H1 (cell line): ENCODE measurements around the gene ZNF423. TPM values are rescaled to one million over a fixed set of nuclear protein-coding genes. Genes with fewer than 3 reads are reported as not detected.

ENCODE experiments used
- CTCF ChIA-PET: fragments of 300-600 bp; sonication (Branson Sonifier 250); formaldehyde crosslinking; loops from one replicate; lab custom pipeline; 2021; ENCODE audit not compliant: partially characterized antibody; lab: Charles Lee
- POLR2A ChIA-PET: fragments of 300-600 bp; sonication (Branson Sonifier 250); formaldehyde crosslinking; loops from one replicate; lab custom pipeline; 2021; ENCODE audit warnings: inconsistent platforms; ENCODE audit not compliant: partially characterized antibody; lab: Charles Lee
- DNase-seq, 2 experiments: peaks; one replicate each; pipeline versions ENCODE4 v3.0.0 to v3.0.0-alpha.2; 2010 to 2022; ENCODE audit warnings: low spot score in 2 of 2, low read depth in 1 of 2, mixed read lengths in 1 of 2
- FAIRE-seq: peaks from 2 replicates; lab custom pipeline; 2011; peaks lifted over from hg19 to GRCh38; lab: Jason Lieb, UNC
- H2AFZ ChIP-seq: 2 replicates; pipeline ENCODE4 v1.8.1; 2012; ENCODE audit warnings: low read length, inconsistent platforms
- H2AK5ac ChIP-seq: 2 replicates; pipeline ENCODE4 v1.6.1; 2013; ENCODE audit warnings: low read depth, low read length
- H2BK120ac ChIP-seq: replicated peaks from 2 replicates; pipeline ENCODE3; 2013; ENCODE audit warnings: low read depth, low read length, inconsistent platforms
- H2BK12ac ChIP-seq: 2 replicates; pipeline ENCODE4 v1.6.1; 2013; ENCODE audit warnings: low read depth, low read length
- H2BK15ac ChIP-seq: 2 replicates; pipeline ENCODE4 v1.6.1; 2013; ENCODE audit warnings: low read length
- H2BK20ac ChIP-seq: 2 replicates; pipeline ENCODE4 v1.6.1; 2013; ENCODE audit warnings: low read length
- H2BK5ac ChIP-seq: 2 replicates; pipeline ENCODE4 v1.6.1; 2013; ENCODE audit warnings: low read depth, low read length
- H3K14ac ChIP-seq: 2 replicates; pipeline ENCODE4 v1.6.1; 2013; ENCODE audit warnings: inconsistent platforms; ENCODE audit not compliant: insufficient read length
- H3K18ac ChIP-seq: 2 replicates; pipeline ENCODE4 v1.6.1; 2013; ENCODE audit warnings: low read length; ENCODE audit errors: extremely low read depth
- H3K23ac ChIP-seq: 2 replicates; pipeline ENCODE4 v1.6.1; 2013; ENCODE audit warnings: inconsistent platforms; ENCODE audit not compliant: insufficient read length
- H3K23me2 ChIP-seq: 2 replicates; pipeline ENCODE4 v1.6.1; 2013; ENCODE audit warnings: low read depth, low read length
- H3K27ac ChIP-seq: 2 replicates; pipeline ENCODE4 v1.6.1; 2011; ENCODE audit warnings: low read depth, low read length, inconsistent platforms
- H3K27me3 ChIP-seq, 4 experiments: replicated peaks in 1 of 4; 1 replicate in 1 of 4; 2 replicates in 3 of 4; pipeline versions ENCODE4 v1.6.1 to v1.8.1; 2011 to 2013; ENCODE audit warnings: low read length in 3 of 4, mild to moderate bottlenecking in 3 of 4, inconsistent platforms in 2 of 4, mixed read lengths in 2 of 4, moderate library complexity in 1 of 4; ENCODE audit not compliant: control insufficient read depth in 3 of 4, insufficient read depth in 3 of 4; ENCODE audit errors: extremely low read depth in 1 of 4
- H3K36me3 ChIP-seq, 4 experiments: 2 replicates each; pipeline versions ENCODE4 v1.6.1 to v1.8.1; 2011 to 2013; ENCODE audit warnings: mild to moderate bottlenecking in 4 of 4, low read length in 3 of 4, moderate library complexity in 2 of 4, control low read depth in 1 of 4, inconsistent platforms in 1 of 4; ENCODE audit not compliant: insufficient read depth in 4 of 4, control insufficient read depth in 2 of 4
- H3K4ac ChIP-seq: replicated peaks from 2 replicates; pipeline ENCODE3; 2013; ENCODE audit warnings: low read length, low read depth, mixed read lengths, inconsistent platforms; ENCODE audit not compliant: insufficient read length
- H3K4me1 ChIP-seq, 4 experiments: replicated peaks in 1 of 4; 1 replicate in 1 of 4; 2 replicates in 3 of 4; pipeline versions ENCODE4 v1.6.1 to v1.8.1; 2011 to 2013; ENCODE audit warnings: low read length in 3 of 4, inconsistent platforms in 2 of 4, mixed read lengths in 1 of 4; ENCODE audit not compliant: insufficient read depth in 4 of 4, control insufficient read depth in 3 of 4
- H3K4me2 ChIP-seq, 2 experiments: 2 replicates each; pipeline versions ENCODE4 v1.6.1 to v1.8.1; 2011 to 2013; ENCODE audit warnings: low read depth in 2 of 2, low read length in 2 of 2, control low read depth in 1 of 2, inconsistent platforms in 1 of 2, mild to moderate bottlenecking in 1 of 2; ENCODE audit not compliant: insufficient read depth in 1 of 2
- H3K4me3 ChIP-seq, 4 experiments: fragments of 200-600, 300-600 bp in 1 of 4; sonication (generic), shearing (Covaris generic), sonication (Bioruptor Twin) in 1 of 4; 2 replicates each; pipeline versions ENCODE4 v1.5.1 to v1.8.1; 2011 to 2016; ENCODE audit warnings: low read length in 4 of 4, low read depth in 3 of 4, control low read depth in 2 of 4, inconsistent platforms in 2 of 4, mild to moderate bottlenecking in 2 of 4, mixed read lengths in 1 of 4, moderate library complexity in 1 of 4; ENCODE audit not compliant: insufficient read depth in 2 of 4; ENCODE audit errors: extremely low read depth in 1 of 4
- H3K56ac ChIP-seq: replicated peaks from 2 replicates; pipeline ENCODE3; 2013; ENCODE audit warnings: low read depth, mild to moderate bottlenecking, mixed read lengths, low read length, inconsistent platforms; ENCODE audit not compliant: insufficient read length
- H3K79me1 ChIP-seq: 2 replicates; pipeline ENCODE4 v1.6.1; 2013; ENCODE audit warnings: low read depth, low read length, control low read depth
- H3K79me2 ChIP-seq, 2 experiments: 2 replicates each; pipeline versions ENCODE4 v1.6.1 to v1.8.1; 2012 to 2013; ENCODE audit warnings: low read length in 2 of 2, mild to moderate bottlenecking in 2 of 2, inconsistent platforms in 1 of 2; ENCODE audit not compliant: insufficient read depth in 2 of 2, control insufficient read depth in 1 of 2
- H3K9ac ChIP-seq, 4 experiments: replicated peaks in 1 of 4; 1 replicate in 1 of 4; 2 replicates in 3 of 4; pipeline versions ENCODE4 v1.6.1 to v1.8.1; 2011 to 2013; ENCODE audit warnings: low read depth in 3 of 4, low read length in 3 of 4, control low read depth in 2 of 4, mild to moderate bottlenecking in 2 of 4, moderate library complexity in 2 of 4, inconsistent platforms in 1 of 4; ENCODE audit errors: extremely low read depth in 1 of 4
- H3K9me3 ChIP-seq, 2 experiments: 2 replicates each; pipeline versions ENCODE4 v1.6.1 to v1.8.1; 2012 to 2013; ENCODE audit warnings: mild to moderate bottlenecking in 2 of 2, moderate library complexity in 2 of 2, control low read depth in 1 of 2, inconsistent platforms in 1 of 2, low read depth in 1 of 2, low read length in 1 of 2, mixed read lengths in 1 of 2; ENCODE audit not compliant: insufficient read depth in 2 of 2
- H4K20me1 ChIP-seq, 2 experiments: replicated peaks in 1 of 2; 2 replicates each; pipeline versions ENCODE3 to v1.8.1; 2011 to 2013; ENCODE audit warnings: inconsistent platforms in 2 of 2, low read length in 2 of 2, mild to moderate bottlenecking in 1 of 2; ENCODE audit not compliant: insufficient read depth in 2 of 2, control insufficient read depth in 1 of 2
- H4K5ac ChIP-seq: 2 replicates; pipeline ENCODE4 v1.6.1; 2013; ENCODE audit warnings: low read length, low read depth, mixed read lengths, inconsistent platforms; ENCODE audit not compliant: insufficient read length
- H4K8ac ChIP-seq: 2 replicates; pipeline ENCODE4 v1.8.0; 2013; ENCODE audit warnings: mild to moderate bottlenecking, moderate library complexity, low read length, inconsistent platforms; ENCODE audit not compliant: insufficient read depth; ENCODE audit errors: extremely low read depth
- H4K91ac ChIP-seq: replicated peaks from 2 replicates; pipeline ENCODE3; 2013; ENCODE audit warnings: low read length, mixed read lengths, inconsistent platforms; ENCODE audit not compliant: insufficient read length
- EZH2 ChIP-seq: fragments of 200-600 bp; sonication (generic); IDR thresholded peaks from 2 replicates; pipeline ENCODE4 v1.7.1; 2012; ENCODE audit warnings: low read depth, mild to moderate bottlenecking, moderate library complexity, low read length, inconsistent platforms; ENCODE audit not compliant: severe bottlenecking
- KDM1A ChIP-seq: fragments of 200-600, 300-600 bp; sonication (generic); IDR thresholded peaks from 2 replicates; pipeline ENCODE4 v1.7.1; 2016; ENCODE audit warnings: mild to moderate bottlenecking, low read length, borderline replicate concordance
- WGBS, 2 experiments: shearing (Covaris generic) in 1 of 2; methylation state at CpG; one replicate each; pipeline versions ENCODE4 v1.1.6 to v1.1.7; 2013 to 2015; ENCODE audit warnings: low lambda C conversion rate in 2 of 2, mixed read lengths in 2 of 2, inconsistent platforms in 1 of 2, low coverage in 1 of 2, missing lambda C conversion rate in 1 of 2; ENCODE audit not compliant: insufficient replicate concordance in 2 of 2, insufficient coverage in 1 of 2, insufficient read length in 1 of 2; ENCODE audit errors: extremely low coverage in 1 of 2, missing lambda C conversion rate in 1 of 2; 5-methylcytosine and 5-hydroxymethylcytosine counted together
- polyA plus RNA-seq, 7 experiments: library from polyadenylated mRNA; depleted of rRNA in 3 of 7; stranded (reverse) in 5 of 7; unstranded in 2 of 7; fragments of >200 nt in 5 of 7; fragments of 200-250 nt in 2 of 7; gene quantifications; 1 replicate in 5 of 7; 2 replicates in 1 of 7; 4 replicates in 1 of 7; pipeline versions ENCODE4 v1.2.1 to v1.2.3, GENCODE V29; 2011 to 2013; ENCODE audit warnings: missing spikeins in 2 of 7, mixed read lengths in 2 of 7
- total RNA-seq: library from RNA; stranded (reverse); fragmentation: NEBNext Ultra II Directional; extraction: Animal tissue kit (Norgen Biotek cat#: 25700); gene quantifications from 2 replicates; pipeline ENCODE4 v1.2.1, GENCODE V29; 2021

Gene ZNF423
- total and polyA plus RNA-seq, 2 of the 8 experiments (the other 6 are each of a cell fraction or from before 2014, with no cell fraction given), result 38.2 to 52.3 TPM

- H3K23me2 ChIP-seq, result peaks cover 5% of the 10 kb centered on the region; the same call in 1 of the 2 replicates
- peaks cover 0 to 15% (median 12%) of the 10 kb centered on the region in 4 experiments; a peak in 6 of 7 replicates for H3K27me3 ChIP-seq
- H2AFZ ChIP-seq, result peak overlapping the region; percentile 61; the same call in 1 of the 2 replicates
- CTCF ChIA-PET, result interaction anchor here (0.6 to 2.4 kb wide), 30 partner anchors 8 to 1004 kb away, joined by 3 to 20 read pairs (median 4); no protein-coding TSS in a partner anchor
- peak in 1 of 2 experiments; percentile 33 for DNase-seq
- FAIRE-seq, result no peak
- no peak overlapping the region for H2BK12ac ChIP-seq
- no peak overlapping the region for H2AK5ac ChIP-seq
- WGBS, 2 experiments, result 88% methylated on average over 19 of the region's 19 CpGs; no CpG with 5 or more reads in 1 of the 2 experiments
- H3K56ac ChIP-seq, result no peak overlapping the region
- peak overlapping the region in 1 of 4 experiments; percentile 65; a peak in 4 of 8 replicates for H3K4me3 ChIP-seq
- TF ChIP-seq KDM1A, result peak; percentile 19; the same call in 1 of the 2 replicates
- no peak for TF ChIP-seq EZH2
- TF ChIP-seq, all 59 proteins: peak for 1
- H3K36me3 ChIP-seq, result no peaks in the 10 kb centered on the region
- no peaks in the 10 kb centered on the region for H3K79me2 ChIP-seq
- no peak overlapping the region for H2BK5ac ChIP-seq
- H3K79me1 ChIP-seq, result no peaks in the 10 kb centered on the region
- H3K9me3 ChIP-seq, result no peaks in the 10 kb centered on the region
- H4K8ac ChIP-seq, result peak overlapping the region; percentile 63
- peak overlapping the region; percentile 40 to 73 for H3K4me2 ChIP-seq
- no peak overlapping the region for H4K91ac ChIP-seq
- no peak overlapping the region for H2BK15ac ChIP-seq
- H3K23ac ChIP-seq, result no peak overlapping the region
- POLR2A ChIA-PET, result interaction anchor here (0.9 kb wide), 1 partner anchor 8 kb away, joined by 3 read pairs; no protein-coding TSS in a partner anchor
- H2BK120ac ChIP-seq, result no peak overlapping the region
- no peak overlapping the region for H3K27ac ChIP-seq
- no peak overlapping the region for H3K4ac ChIP-seq
- H3K18ac ChIP-seq, result no peak overlapping the region
- no peak overlapping the region for H4K5ac ChIP-seq
- no peak overlapping the region for H3K9ac ChIP-seq
- H3K4me1 ChIP-seq, result peaks cover 0 to 3% (median 1%) of the 10 kb centered on the region in 4 experiments; a peak in 3 of 7 replicates
- H2BK20ac ChIP-seq, result no peak overlapping the region
- H4K20me1 ChIP-seq, result no peaks in the 10 kb centered on the region
- H3K14ac ChIP-seq, result no peak overlapping the region
Measured at GRCh38 chr16:49465661-49466528, 390.0 kb downstream of the ZNF423 start.
